Peyer's patch (tissue), 4 donors: ENCODE measurements around the gene TMEM271. TPM values are rescaled to one million over a fixed set of nuclear protein-coding genes. Genes with fewer than 3 reads are reported as not detected.

Experiments
- DNase-seq, 3 donors: peaks; one replicate each; pipeline ENCODE4 v3.0.0-alpha.2; 2017 to 2019
- H3K27ac ChIP-seq, 4 donors: fragments of 200-600 bp; sonication (generic); one replicate each; pipeline ENCODE4 v1.5.1; 2016 to 2019
- H3K27me3 ChIP-seq, 2 donors: fragments of 200-600 bp; sonication (generic); one replicate each; pipeline ENCODE4 v1.5.1; 2019
- H3K36me3 ChIP-seq, 3 donors: fragments of 200-600 bp; sonication (generic); one replicate each; pipeline ENCODE4 v1.5.1; 2016 to 2019
- H3K4me1 ChIP-seq, 4 donors: fragments of 200-600 bp; sonication (generic); one replicate each; pipeline ENCODE4 v1.5.1; 2016 to 2019
- H3K4me3 ChIP-seq, 4 donors: fragments of 200-600 bp; sonication (generic); 1 replicate in 3 of 4; 2 replicates in 1 of 4; pipeline ENCODE4 v1.5.1; 2016 to 2019; ENCODE audit warnings: mild to moderate bottlenecking in 1 of 4
- H3K9me3 ChIP-seq, 4 donors: fragments of 200-600 bp; sonication (generic); one replicate each; pipeline ENCODE4 v1.5.1; 2016 to 2019; ENCODE audit warnings: mild to moderate bottlenecking in 1 of 4
- CTCF ChIP-seq, 6 experiments: fragments of 450-650 bp in 4 of 6; fragments of 200-600 bp in 2 of 6; sonication (generic) in 1 of 6; IDR thresholded peaks; one replicate each; pipeline ENCODE4 v1.5.1; 2017 to 2019; ENCODE audit warnings: antibody characterized with exemption in 6 of 6, mild to moderate bottlenecking in 3 of 6, moderate library complexity in 1 of 6
- POLR2A ChIP-seq, 2 donors: fragments of 450-650 bp; IDR thresholded peaks; one replicate each; pipeline ENCODE4 v1.5.1; 2017; ENCODE audit warnings: antibody characterized with exemption in 2 of 2, mild to moderate bottlenecking in 2 of 2, moderate library complexity in 2 of 2
- total RNA-seq, 4 donors: library from RNA; depleted of rRNA; stranded (reverse); fragments of >200 nt; gene quantifications; one replicate each; pipeline ENCODE4 v1.1.0, GENCODE V29; 2016

TMEM271 gene
- total RNA-seq, 4 donors from 2014 or later: not detected

- Histone ChIP-seq H3K27ac (no peak overlapping the region), H3K9me3 (no peaks in the 10 kb centered on the region), H3K27me3 (no peaks in the 10 kb centered on the region), H3K36me3 (no peaks in the 10 kb centered on the region), H3K4me1 (no peaks in the 10 kb centered on the region), H3K4me3 (no peak overlapping the region)
- DNase-seq: peak in 1 of 3 donors; percentile 47
- TF ChIP-seq CTCF (IDR thresholded peaks at IDR 0.05): no peak
- TF ChIP-seq POLR2A (IDR thresholded peaks at IDR 0.05): no peak
Observed at GRCh38 chr4:604131-604530, 28.0 kb upstream of the TMEM271 start.

- Histone ChIP-seq H3K36me3 (no peaks in the 10 kb centered on the region), H3K4me3 (no peak overlapping the region), H3K9me3 (no peaks in the 10 kb centered on the region), H3K4me1 (no peaks in the 10 kb centered on the region), H3K27me3 (no peaks in the 10 kb centered on the region), H3K27ac (no peak overlapping the region)
- TF ChIP-seq CTCF (IDR thresholded peaks at IDR 0.05): peak in 4 of 6 experiments; percentile 32 to 79 (median 74)
- TF ChIP-seq POLR2A (IDR thresholded peaks at IDR 0.05): no peak
- peak in 2 of 3 donors; percentile 84 to 85 for DNase-seq
Observed at GRCh38 chr4:602559-602942, 26.5 kb upstream of the TMEM271 start.

GRCh38 chr4:601612-602558 lies 25.8 kb upstream of the TMEM271 start:
- no peak overlapping the region for H3K27ac ChIP-seq
- no peak overlapping the region for H3K4me3 ChIP-seq
- H3K27me3 ChIP-seq: no peaks in the 10 kb centered on the region
- H3K9me3 ChIP-seq: no peaks in the 10 kb centered on the region
- TF ChIP-seq POLR2A (IDR thresholded peaks at IDR 0.05): no peak
- TF ChIP-seq CTCF (IDR thresholded peaks at IDR 0.05): no peak
- no peak for DNase-seq
- no peaks in the 10 kb centered on the region for H3K36me3 ChIP-seq
- no peaks in the 10 kb centered on the region for H3K4me1 ChIP-seq

GRCh38 chr4:600850-601515 lies 24.9 kb upstream of the TMEM271 start:
- DNase-seq: no peak
- H3K27me3 ChIP-seq: no peaks in the 10 kb centered on the region
- H3K27ac ChIP-seq: no peak overlapping the region
- TF ChIP-seq CTCF (IDR thresholded peaks at IDR 0.05) (no peak), POLR2A (IDR thresholded peaks at IDR 0.05) (no peak)
- no peaks in the 10 kb centered on the region for H3K4me1 ChIP-seq
- H3K36me3 ChIP-seq: no peaks in the 10 kb centered on the region
- H3K9me3 ChIP-seq: no peaks in the 10 kb centered on the region
- H3K4me3 ChIP-seq: no peak overlapping the region

GRCh38 chr4:600166-600565 lies 24.1 kb upstream of the TMEM271 start:
- no peak for DNase-seq
- no peak overlapping the region for H3K27ac ChIP-seq
- H3K4me1 ChIP-seq: no peaks in the 10 kb centered on the region
- TF ChIP-seq POLR2A (IDR thresholded peaks at IDR 0.05): no peak
- no peak for TF ChIP-seq CTCF (IDR thresholded peaks at IDR 0.05)
- no peaks in the 10 kb centered on the region for H3K27me3 ChIP-seq
- H3K9me3 ChIP-seq: no peaks in the 10 kb centered on the region
- no peak overlapping the region for H3K4me3 ChIP-seq
- no peaks in the 10 kb centered on the region for H3K36me3 ChIP-seq
